Thyroid gland (tissue), 4 donors: ENCODE data around the gene UBAP1L. TPM values are rescaled to one million over a fixed set of nuclear protein-coding genes. Genes with fewer than 3 reads are reported as not detected.

Source experiments
- DNase-seq, 2 donors: peaks; one replicate each; pipeline ENCODE4 v3.0.0-alpha.2; 2019
- H3K27ac ChIP-seq, 3 donors: fragments of 200-600 bp; sonication (generic); 1 replicate in 2 of 3; 2 replicates in 1 of 3; pipeline ENCODE4 v1.5.1; 2016 to 2019; ENCODE audit warnings: mild to moderate bottlenecking in 1 of 3, moderate library complexity in 1 of 3
- H3K27me3 ChIP-seq: fragments of 200-600 bp; sonication (generic); one replicate; pipeline ENCODE4 v1.5.1; 2019
- H3K36me3 ChIP-seq, 2 donors: fragments of 200-600 bp; sonication (generic); one replicate each; pipeline ENCODE4 v1.5.1; 2016 to 2019
- H3K4me1 ChIP-seq, 2 donors: fragments of 200-600 bp; sonication (generic); one replicate each; pipeline ENCODE4 v1.5.1; 2017 to 2019
- H3K4me3 ChIP-seq, 3 donors: fragments of 200-600 bp; sonication (generic); replicated peaks in 1 of 3; 1 replicate in 2 of 3; 2 replicates in 1 of 3; pipeline ENCODE4 v1.5.1; 2016; ENCODE audit warnings: mild to moderate bottlenecking in 1 of 3
- H3K9me3 ChIP-seq: fragments of 200-600 bp; sonication (generic); one replicate; pipeline ENCODE4 v1.5.1; 2017
- POLR2A ChIP-seq, 2 donors: fragments of 450-650 bp; IDR thresholded peaks; one replicate each; pipeline ENCODE4 v1.6.1; 2017; ENCODE audit warnings: antibody characterized with exemption in 2 of 2, mild to moderate bottlenecking in 2 of 2, moderate library complexity in 1 of 2
- WGBS, 2 donors: methylation state at CpG; one replicate each; pipeline ENCODE4 v1.1.5; 2017; 5-methylcytosine and 5-hydroxymethylcytosine counted together
- intact Hi-C: fragments of 100-400 bp; cut with DNase I; formaldehyde crosslinking; loops from one replicate; pipeline ENCODE4 v1.15.1; 2023
- total RNA-seq, 4 donors: library from RNA; depleted of rRNA; stranded (reverse); fragments of >200 nt; gene quantifications; one replicate each; pipeline ENCODE4 v1.2.3, GENCODE V29; 2016
- TF ChIP-seq, protein P1 (sequence below), 6 experiments: fragments of 200-600 bp in 3 of 6; fragments of 450-650 bp in 3 of 6; sonication (generic) in 3 of 6; IDR thresholded peaks; one replicate each; pipeline ENCODE4 v1.5.1; 2016 to 2019; ENCODE audit warnings: antibody characterized with exemption in 6 of 6, mild to moderate bottlenecking in 2 of 6, inconsistent platforms in 1 of 6, moderate library complexity in 1 of 6

The UBAP1L gene
- 10 to 100 TPM in 1 of 4 donors, 1 to 10 TPM in 3; 8.1 to 12.6 (median 8.8) TPM for total RNA-seq

DNA sequence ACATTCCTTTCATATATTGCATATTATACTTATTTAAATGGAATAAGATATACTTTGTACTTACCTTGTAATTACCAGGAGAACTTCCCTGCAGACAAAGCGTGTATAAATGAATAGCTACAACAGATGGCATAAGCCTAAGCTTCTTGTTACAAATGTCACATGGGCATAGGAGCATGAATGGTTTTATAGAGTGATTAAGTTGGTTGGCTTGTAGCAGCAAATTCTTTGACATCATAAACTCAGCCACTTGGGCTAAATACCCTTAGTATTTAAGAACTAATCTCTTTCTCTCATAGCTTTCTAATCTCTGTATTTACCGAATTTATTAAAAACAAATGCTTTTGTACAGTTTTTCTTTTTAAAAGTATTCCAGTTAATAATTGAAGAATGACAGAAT is at the start of gene UBAP1L:
Gene UBAP1L (minus strand): TSS at position 115 of the 400 bp plus-strand sequence. CDS start 8,985 bp downstream, outside the sequence.
- no peak for DNase-seq
- no peak within 1 kb of the TSS for H3K27ac ChIP-seq
- no peaks in the 10 kb centered on the region for H3K27me3 ChIP-seq
- no peak within 1 kb of the TSS for H3K4me3 ChIP-seq
- H3K4me1 ChIP-seq = no peaks in the 10 kb centered on the region
- peaks cover 40 to 42% of the 10 kb centered on the region in 2 donors for H3K36me3 ChIP-seq
- TF ChIP-seq, protein P1, sequence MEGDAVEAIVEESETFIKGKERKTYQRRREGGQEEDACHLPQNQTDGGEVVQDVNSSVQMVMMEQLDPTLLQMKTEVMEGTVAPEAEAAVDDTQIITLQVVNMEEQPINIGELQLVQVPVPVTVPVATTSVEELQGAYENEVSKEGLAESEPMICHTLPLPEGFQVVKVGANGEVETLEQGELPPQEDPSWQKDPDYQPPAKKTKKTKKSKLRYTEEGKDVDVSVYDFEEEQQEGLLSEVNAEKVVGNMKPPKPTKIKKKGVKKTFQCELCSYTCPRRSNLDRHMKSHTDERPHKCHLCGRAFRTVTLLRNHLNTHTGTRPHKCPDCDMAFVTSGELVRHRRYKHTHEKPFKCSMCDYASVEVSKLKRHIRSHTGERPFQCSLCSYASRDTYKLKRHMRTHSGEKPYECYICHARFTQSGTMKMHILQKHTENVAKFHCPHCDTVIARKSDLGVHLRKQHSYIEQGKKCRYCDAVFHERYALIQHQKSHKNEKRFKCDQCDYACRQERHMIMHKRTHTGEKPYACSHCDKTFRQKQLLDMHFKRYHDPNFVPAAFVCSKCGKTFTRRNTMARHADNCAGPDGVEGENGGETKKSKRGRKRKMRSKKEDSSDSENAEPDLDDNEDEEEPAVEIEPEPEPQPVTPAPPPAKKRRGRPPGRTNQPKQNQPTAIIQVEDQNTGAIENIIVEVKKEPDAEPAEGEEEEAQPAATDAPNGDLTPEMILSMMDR (IDR thresholded peaks at IDR 0.05) = no peak
- no peak for TF ChIP-seq POLR2A (IDR thresholded peaks at IDR 0.05)
- no peaks in the 10 kb centered on the region for H3K9me3 ChIP-seq
- intact Hi-C loops = no loop called here
- WGBS, 2 donors = 93 to 95% methylated on average over 2 of the region's 2 CpGs

DNA sequence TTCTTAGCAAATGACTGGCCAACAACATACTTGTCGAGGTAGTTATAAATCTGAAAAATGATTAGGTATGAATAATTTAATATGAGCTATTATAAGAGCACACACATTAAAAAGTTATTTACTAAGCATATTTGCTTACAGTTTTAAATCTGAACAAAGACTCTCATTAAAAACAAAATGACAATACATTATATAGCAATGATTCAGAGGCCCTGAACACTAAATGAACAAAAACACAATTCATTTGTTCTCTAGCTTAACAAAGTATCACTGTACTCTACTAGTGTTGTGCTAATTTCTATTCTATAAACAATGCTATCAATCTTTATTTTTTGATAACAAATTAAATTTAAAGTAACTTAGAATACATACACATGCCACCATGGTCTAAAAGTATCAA is 49.1 kb upstream of the UBAP1L start:
- H3K4me1 ChIP-seq = no peaks in the 10 kb centered on the region
- peaks cover 6 to 11% of the 10 kb centered on the region in 2 donors for H3K36me3 ChIP-seq
- no peak overlapping the region for H3K4me3 ChIP-seq
- intact Hi-C loops = no loop called here
- TF ChIP-seq, protein P1 (IDR thresholded peaks at IDR 0.05) = no peak
- TF ChIP-seq POLR2A (IDR thresholded peaks at IDR 0.05) = no peak
- 93 to 96% methylated on average over 1 of the region's 1 CpG for WGBS, 2 donors
- no peak overlapping the region for H3K27ac ChIP-seq
- no peaks in the 10 kb centered on the region for H3K9me3 ChIP-seq
- no peak for DNase-seq
- no peaks in the 10 kb centered on the region for H3K27me3 ChIP-seq

DNA sequence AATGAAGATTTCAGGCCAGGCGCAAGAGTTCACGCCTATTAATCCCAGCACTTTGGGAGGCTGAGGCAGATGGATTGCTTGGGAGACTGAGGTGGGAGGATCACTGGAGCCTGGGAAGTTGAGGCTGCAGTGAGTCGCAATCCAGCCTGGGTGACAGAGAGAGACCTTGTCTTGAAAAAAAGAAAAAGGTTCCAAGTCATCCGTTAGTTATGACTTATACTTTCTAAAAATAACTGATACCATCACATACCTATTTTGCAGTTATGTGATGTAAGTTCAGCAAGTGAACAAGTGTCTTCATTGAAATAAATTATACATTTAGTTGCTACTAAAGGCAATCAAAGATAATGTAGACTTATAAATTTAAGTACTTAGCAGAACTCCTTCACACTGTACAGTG is 48.0 kb upstream of the UBAP1L start:
- 92 to 96% methylated on average over 4 of the region's 4 CpGs for WGBS, 2 donors
- TF ChIP-seq POLR2A (IDR thresholded peaks at IDR 0.05) = no peak
- TF ChIP-seq, protein P1 (IDR thresholded peaks at IDR 0.05) = no peak
- DNase-seq = no peak
- Histone ChIP-seq H3K36me3 (peaks cover 12 to 14% of the 10 kb centered on the region in 2 donors), H3K4me3 (no peak overlapping the region), H3K27ac (no peak overlapping the region), H3K27me3 (no peaks in the 10 kb centered on the region), H3K9me3 (no peaks in the 10 kb centered on the region), H3K4me1 (no peaks in the 10 kb centered on the region)
- intact Hi-C loops = no loop called here

DNA sequence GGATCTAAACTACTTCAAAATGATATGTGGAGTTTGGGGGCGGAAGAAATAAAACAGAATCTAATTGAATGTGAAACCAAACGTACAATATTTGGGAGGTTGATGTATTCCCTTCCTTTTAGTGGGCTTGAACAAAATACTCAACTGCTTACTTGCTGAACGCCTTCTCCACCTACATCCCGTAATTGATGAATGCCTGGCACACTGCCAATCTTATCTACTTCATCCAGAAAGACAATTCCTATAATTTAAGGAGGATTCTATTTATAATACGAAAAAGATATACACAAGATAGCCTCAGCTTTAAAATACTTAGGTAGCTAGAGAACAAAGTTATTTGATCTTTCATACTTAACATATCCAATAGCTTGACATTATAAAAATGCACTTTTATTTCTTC is 41.7 kb upstream of the UBAP1L start:
- no peak overlapping the region for H3K4me3 ChIP-seq
- DNase-seq = no peak
- H3K4me1 ChIP-seq = no peaks in the 10 kb centered on the region
- no peak overlapping the region for H3K27ac ChIP-seq
- TF ChIP-seq, protein P1 (IDR thresholded peaks at IDR 0.05) = no peak
- TF ChIP-seq POLR2A (IDR thresholded peaks at IDR 0.05) = no peak
- no peaks in the 10 kb centered on the region for H3K27me3 ChIP-seq
- H3K36me3 ChIP-seq = peaks cover 43 to 56% of the 10 kb centered on the region in 2 donors
- 83 to 86% methylated on average over 5 of the region's 5 CpGs for WGBS, 2 donors
- H3K9me3 ChIP-seq = no peaks in the 10 kb centered on the region
- intact Hi-C loops = no loop called here

DNA sequence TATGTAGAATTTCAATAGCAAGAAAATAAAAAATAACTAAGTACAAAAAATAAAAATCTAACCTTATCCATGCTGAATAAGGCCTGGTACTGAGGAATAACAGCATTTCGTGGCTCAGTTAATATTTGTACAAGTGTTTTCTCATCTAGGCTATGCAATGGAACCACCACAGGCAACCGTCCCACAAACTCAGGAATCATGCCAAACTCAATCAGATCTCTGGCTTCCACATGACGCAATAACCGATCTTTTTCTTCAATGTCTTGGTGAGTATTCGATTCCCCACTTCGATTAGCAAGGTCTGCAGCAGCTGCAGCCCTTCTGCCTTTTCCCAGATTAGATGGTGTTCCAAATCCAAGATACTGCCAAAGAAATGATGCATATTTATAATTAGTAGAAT is 39.7 kb upstream of the UBAP1L start:
- no peak overlapping the region for H3K4me3 ChIP-seq
- WGBS, 2 donors = 94 to 96% methylated on average over 6 of the region's 6 CpGs
- H3K27me3 ChIP-seq = no peaks in the 10 kb centered on the region
- no peaks in the 10 kb centered on the region for H3K9me3 ChIP-seq
- no peaks in the 10 kb centered on the region for H3K4me1 ChIP-seq
- no peak for TF ChIP-seq POLR2A (IDR thresholded peaks at IDR 0.05)
- TF ChIP-seq, protein P1 (IDR thresholded peaks at IDR 0.05) = no peak
- H3K36me3 ChIP-seq = peaks cover 45 to 71% of the 10 kb centered on the region in 2 donors
- no peak overlapping the region for H3K27ac ChIP-seq
- no peak for DNase-seq
- intact Hi-C loops = no loop called here
